Ascending aorta (tissue), 2 donors: ENCODE measurements around the gene EIF3A. TPM values are rescaled to one million over a fixed set of nuclear protein-coding genes. Genes with fewer than 3 reads are reported as not detected.

Experiments
- DNase-seq, 2 donors: peaks; one replicate each; pipeline ENCODE4 v3.0.0-alpha.2; 2019; ENCODE audit warnings: low spot score in 2 of 2
- H3K27ac ChIP-seq, 2 donors: fragments of 200-600 bp; sonication (generic); one replicate each; pipeline ENCODE4 v1.5.1; 2016 to 2017; ENCODE audit warnings: mild to moderate bottlenecking in 1 of 2
- H3K27me3 ChIP-seq: fragments of 200-600 bp; sonication (generic); one replicate; pipeline ENCODE4 v1.5.1; 2017
- H3K36me3 ChIP-seq, 2 donors: fragments of 200-600 bp; sonication (generic); one replicate each; pipeline ENCODE4 v1.5.1; 2016
- H3K4me1 ChIP-seq, 2 donors: fragments of 200-600 bp; sonication (generic); one replicate each; pipeline ENCODE4 v1.5.1; 2016 to 2017; ENCODE audit warnings: mild to moderate bottlenecking in 1 of 2
- H3K4me3 ChIP-seq, 2 donors: fragments of 200-600 bp; sonication (generic); one replicate each; pipeline ENCODE4 v1.5.1; 2016 to 2017; ENCODE audit warnings: mild to moderate bottlenecking in 1 of 2
- H3K9me3 ChIP-seq, 2 donors: fragments of 200-600 bp; sonication (generic); one replicate each; pipeline ENCODE4 v1.5.1; 2016
- intact Hi-C: fragments of 100-400 bp; cut with DNase I; formaldehyde crosslinking; loops from one replicate; pipeline ENCODE4 v1.15.1; 2023
- total RNA-seq: library from RNA; depleted of rRNA; stranded (reverse); fragments of >200 nt; gene quantifications from one replicate; pipeline ENCODE4 v1.1.0, GENCODE V29; 2016
- TF ChIP-seq, protein P1 (sequence below), 3 experiments: fragments of 200-600 bp in 2 of 3; fragments of 450-650 bp in 1 of 3; sonication (generic) in 2 of 3; IDR thresholded peaks; one replicate each; pipeline ENCODE4 v1.5.1; 2016 to 2019; ENCODE audit warnings: antibody characterized with exemption in 3 of 3, mild to moderate bottlenecking in 1 of 3, moderate library complexity in 1 of 3

The EIF3A gene
- total RNA-seq, 1 donor from 2014 or later: 59.4 TPM

GRCh38 chr10:119026301-119027110, 54.1 kb downstream of the EIF3A start:
- Histone ChIP-seq H3K36me3 (no peaks in the 10 kb centered on the region), H3K4me1 (peaks cover 23 to 40% of the 10 kb centered on the region in 2 donors), H3K27me3 (no peaks in the 10 kb centered on the region), H3K9me3 (no peaks in the 10 kb centered on the region), H3K27ac (peak overlapping the region; percentile 80 to 92), H3K4me3 (peak overlapping the region in 1 of 2 donors; percentile 20)
- no peak for DNase-seq
- TF ChIP-seq, protein P1, sequence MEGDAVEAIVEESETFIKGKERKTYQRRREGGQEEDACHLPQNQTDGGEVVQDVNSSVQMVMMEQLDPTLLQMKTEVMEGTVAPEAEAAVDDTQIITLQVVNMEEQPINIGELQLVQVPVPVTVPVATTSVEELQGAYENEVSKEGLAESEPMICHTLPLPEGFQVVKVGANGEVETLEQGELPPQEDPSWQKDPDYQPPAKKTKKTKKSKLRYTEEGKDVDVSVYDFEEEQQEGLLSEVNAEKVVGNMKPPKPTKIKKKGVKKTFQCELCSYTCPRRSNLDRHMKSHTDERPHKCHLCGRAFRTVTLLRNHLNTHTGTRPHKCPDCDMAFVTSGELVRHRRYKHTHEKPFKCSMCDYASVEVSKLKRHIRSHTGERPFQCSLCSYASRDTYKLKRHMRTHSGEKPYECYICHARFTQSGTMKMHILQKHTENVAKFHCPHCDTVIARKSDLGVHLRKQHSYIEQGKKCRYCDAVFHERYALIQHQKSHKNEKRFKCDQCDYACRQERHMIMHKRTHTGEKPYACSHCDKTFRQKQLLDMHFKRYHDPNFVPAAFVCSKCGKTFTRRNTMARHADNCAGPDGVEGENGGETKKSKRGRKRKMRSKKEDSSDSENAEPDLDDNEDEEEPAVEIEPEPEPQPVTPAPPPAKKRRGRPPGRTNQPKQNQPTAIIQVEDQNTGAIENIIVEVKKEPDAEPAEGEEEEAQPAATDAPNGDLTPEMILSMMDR (IDR thresholded peaks at IDR 0.05): no peak
- intact Hi-C loops: loop anchor here (2.0 to 10.0 kb wide), 4 partner anchors 20 to 1582 kb away; partner anchors contain the start of gene MCMBP

GRCh38 chr10:119025776-119026175, 54.8 kb downstream of the EIF3A start:
- TF ChIP-seq, protein P1 (IDR thresholded peaks at IDR 0.05): no peak
- no peak for DNase-seq
- Histone ChIP-seq H3K27ac (peak overlapping the region; percentile 80 to 92), H3K9me3 (no peaks in the 10 kb centered on the region), H3K36me3 (no peaks in the 10 kb centered on the region), H3K27me3 (no peaks in the 10 kb centered on the region), H3K4me3 (peak overlapping the region in 1 of 2 donors; percentile 20), H3K4me1 (peaks cover 23 to 35% of the 10 kb centered on the region in 2 donors)
- intact Hi-C loops: loop anchor here (2.0 to 10.0 kb wide), 4 partner anchors 19 to 1581 kb away; partner anchors contain the start of gene MCMBP

GRCh38 chr10:119025336-119025735, 55.3 kb downstream of the EIF3A start:
- H3K4me1 ChIP-seq: peaks cover 23 to 33% of the 10 kb centered on the region in 2 donors

DNA sequence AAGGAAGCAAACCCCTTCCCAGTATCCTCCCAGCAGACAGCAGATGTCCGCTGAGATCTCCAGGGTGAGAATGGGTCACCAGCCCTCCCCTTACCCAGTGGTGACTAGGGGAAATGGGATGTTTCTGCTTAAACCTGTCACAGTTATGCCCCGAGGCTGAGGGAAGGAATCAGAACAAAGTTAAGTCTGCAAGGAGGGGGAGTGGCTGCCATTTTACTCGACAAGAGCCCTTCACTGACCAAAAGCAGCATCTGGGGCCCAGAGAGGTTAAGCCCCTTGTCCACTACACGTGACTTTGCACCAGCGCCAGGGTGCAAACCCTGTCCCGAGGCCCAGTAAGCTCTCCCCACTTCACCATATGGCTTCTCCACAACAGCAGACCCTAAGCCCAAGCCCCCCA, 55.7 kb downstream of the EIF3A start:
- H3K27ac ChIP-seq: peak overlapping the region; percentile 80 to 92
- no peaks in the 10 kb centered on the region for H3K27me3 ChIP-seq
- no peak for DNase-seq
- no peak overlapping the region for H3K4me3 ChIP-seq
- H3K9me3 ChIP-seq: no peaks in the 10 kb centered on the region
- intact Hi-C loops: loop anchor here (5.0 to 10.0 kb wide), 3 partner anchors 460 to 1580 kb away; partner anchors contain the start of gene MCMBP
- H3K4me1 ChIP-seq: peaks cover 23 to 33% of the 10 kb centered on the region in 2 donors
- TF ChIP-seq, protein P1 (IDR thresholded peaks at IDR 0.05): no peak
- no peaks in the 10 kb centered on the region for H3K36me3 ChIP-seq

More at GRCh38 chr10:119025336-119025735, 55.3 kb downstream of the EIF3A start:
- H3K27me3 ChIP-seq: no peaks in the 10 kb centered on the region
- peak overlapping the region; percentile 80 to 92 for H3K27ac ChIP-seq
- H3K4me3 ChIP-seq: peak overlapping the region in 1 of 2 donors; percentile 20
- intact Hi-C loops: loop anchor here (5.0 to 10.0 kb wide), 3 partner anchors 461 to 1581 kb away; partner anchors contain the start of gene MCMBP
- TF ChIP-seq, protein P1 (IDR thresholded peaks at IDR 0.05): peak in 1 of 3 experiments; percentile 5
- DNase-seq: peak; percentile 79 to 93
- no peaks in the 10 kb centered on the region for H3K9me3 ChIP-seq
- no peaks in the 10 kb centered on the region for H3K36me3 ChIP-seq

DNA sequence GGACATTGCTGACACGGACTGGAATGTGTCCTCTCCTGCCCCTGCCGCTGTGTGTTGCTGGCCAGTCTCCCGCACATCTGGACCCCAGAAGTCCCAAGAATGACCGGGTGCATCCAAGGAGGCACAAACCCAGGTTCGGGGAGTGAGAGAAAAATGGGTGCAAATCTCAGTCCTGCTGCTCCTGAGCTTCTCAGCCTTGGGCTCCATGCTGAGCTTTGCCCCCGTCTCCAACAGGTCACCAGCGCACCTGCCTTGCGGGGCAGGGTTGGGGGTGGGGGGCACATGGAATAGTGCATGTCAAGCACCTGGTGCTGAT, 57.1 kb downstream of the EIF3A start:
- peak overlapping the region; percentile 54 to 92 for H3K27ac ChIP-seq
- H3K9me3 ChIP-seq: no peaks in the 10 kb centered on the region
- H3K4me3 ChIP-seq: no peak overlapping the region
- H3K36me3 ChIP-seq: no peaks in the 10 kb centered on the region
- peaks cover 23 to 30% of the 10 kb centered on the region in 2 donors for H3K4me1 ChIP-seq
- DNase-seq: no peak
- H3K27me3 ChIP-seq: no peaks in the 10 kb centered on the region
- TF ChIP-seq, protein P1 (IDR thresholded peaks at IDR 0.05): no peak
- intact Hi-C loops: loop anchor here (10.0 kb wide), 2 partner anchors 459 to 1579 kb away; no protein-coding TSS in a partner anchor
